ENCODE data around the gene IGF1R.

Gene IGF1R

GRCh38 chr15:98673133-98673532, 24.8 kb downstream of the IGF1R start:
- DNase-seq = no peak

GRCh38 chr15:98674336-98674735, 26.0 kb downstream of the IGF1R start:
- DNase-seq = no peak

GRCh38 chr15:98676586-98677270, 28.4 kb downstream of the IGF1R start:
- no peak for DNase-seq

GRCh38 chr15:98677345-98678059, 29.2 kb downstream of the IGF1R start:
- DNase-seq = no peak

DNA sequence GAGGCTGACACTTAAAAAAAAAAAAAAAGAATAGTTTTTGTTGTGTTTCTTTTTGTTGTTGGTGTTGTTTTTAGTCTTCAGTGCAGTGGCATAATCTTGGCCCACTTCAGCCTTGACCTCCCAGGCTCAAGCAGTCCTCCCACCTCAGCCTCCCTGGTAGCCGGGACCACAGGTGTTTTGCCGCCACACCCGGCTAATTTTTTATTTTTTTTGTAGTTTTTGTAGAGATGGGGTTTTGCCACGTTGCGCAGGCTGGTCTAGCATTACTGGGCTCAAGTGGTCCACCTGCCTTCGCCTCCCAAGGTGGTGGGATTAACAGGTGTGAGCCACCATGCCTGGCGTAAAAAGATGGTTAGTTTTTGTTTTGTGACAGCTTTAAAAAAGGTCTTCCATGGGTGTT, 30.1 kb downstream of the IGF1R start:
- DNase-seq = no peak

DNA sequence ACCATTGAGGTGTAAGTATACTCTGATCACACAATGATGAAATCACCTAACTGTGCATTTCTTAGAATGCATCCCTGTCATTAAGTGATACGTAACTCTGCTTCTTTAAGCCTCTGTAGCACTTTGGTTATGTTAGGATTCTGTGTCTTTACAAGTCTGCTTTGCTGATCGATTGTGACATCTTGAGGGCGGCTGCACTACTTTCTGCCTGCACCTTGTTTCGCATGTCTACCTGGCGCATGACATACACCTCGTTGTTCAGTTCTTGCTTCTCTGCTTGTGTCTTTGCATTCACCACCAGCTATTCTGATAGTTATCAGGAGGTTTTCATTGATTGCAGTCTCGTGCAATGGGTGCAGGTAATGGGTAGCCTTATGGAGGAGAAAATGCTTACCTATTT, 32.7 kb downstream of the IGF1R start:
- no peak for DNase-seq

DNA sequence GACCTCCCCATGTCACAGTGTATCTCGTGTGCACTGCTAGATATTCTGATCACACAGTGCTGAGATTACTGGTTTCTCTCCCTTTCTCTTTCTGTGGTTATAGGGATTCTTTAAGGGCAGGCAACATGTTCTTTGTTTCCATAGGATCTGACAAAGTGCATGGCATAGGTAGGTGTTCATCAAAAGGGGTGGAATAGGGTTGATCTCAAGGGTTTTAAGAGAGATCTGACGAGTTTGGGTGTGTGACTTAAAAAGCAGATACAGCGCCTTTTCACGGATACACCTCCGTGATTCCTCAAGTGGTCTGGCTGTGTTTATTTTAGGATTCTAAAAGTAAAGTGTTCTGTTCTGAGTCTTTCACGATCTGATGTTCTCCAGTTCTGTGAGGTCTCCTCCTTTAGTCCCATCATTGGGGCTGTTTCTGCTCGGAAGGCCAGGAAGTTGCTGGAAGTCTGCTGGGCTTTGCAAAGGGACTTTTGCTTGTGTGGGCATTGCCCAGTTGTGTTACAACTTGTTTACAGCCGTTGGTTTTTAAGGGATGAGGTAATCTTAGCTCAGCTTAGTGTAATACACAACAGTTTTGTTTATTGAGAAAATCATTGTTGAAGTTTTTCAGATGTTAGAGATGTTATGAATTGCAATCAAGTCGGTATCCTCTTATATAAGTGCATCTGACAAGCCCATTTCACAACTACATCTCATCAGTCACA, 34.8 kb downstream of the IGF1R start:
- DNase-seq = peak in 2 of 4 experiments; percentile 5 to 13

GRCh38 chr15:98683831-98684230, 35.5 kb downstream of the IGF1R start:
- DNase-seq = no peak

- DNase-seq = no peak
Measured at GRCh38 chr15:98684436-98684835, 36.1 kb downstream of the IGF1R start.

GRCh38 chr15:98684995-98685525, 36.7 kb downstream of the IGF1R start:
- peak in 2 of 4 experiments; percentile 11 to 14 for DNase-seq

GRCh38 chr15:98686983-98687382, 38.6 kb downstream of the IGF1R start:
- DNase-seq = no peak

GRCh38 chr15:98689431-98689861, 41.1 kb downstream of the IGF1R start:
- DNase-seq = no peak

DNA sequence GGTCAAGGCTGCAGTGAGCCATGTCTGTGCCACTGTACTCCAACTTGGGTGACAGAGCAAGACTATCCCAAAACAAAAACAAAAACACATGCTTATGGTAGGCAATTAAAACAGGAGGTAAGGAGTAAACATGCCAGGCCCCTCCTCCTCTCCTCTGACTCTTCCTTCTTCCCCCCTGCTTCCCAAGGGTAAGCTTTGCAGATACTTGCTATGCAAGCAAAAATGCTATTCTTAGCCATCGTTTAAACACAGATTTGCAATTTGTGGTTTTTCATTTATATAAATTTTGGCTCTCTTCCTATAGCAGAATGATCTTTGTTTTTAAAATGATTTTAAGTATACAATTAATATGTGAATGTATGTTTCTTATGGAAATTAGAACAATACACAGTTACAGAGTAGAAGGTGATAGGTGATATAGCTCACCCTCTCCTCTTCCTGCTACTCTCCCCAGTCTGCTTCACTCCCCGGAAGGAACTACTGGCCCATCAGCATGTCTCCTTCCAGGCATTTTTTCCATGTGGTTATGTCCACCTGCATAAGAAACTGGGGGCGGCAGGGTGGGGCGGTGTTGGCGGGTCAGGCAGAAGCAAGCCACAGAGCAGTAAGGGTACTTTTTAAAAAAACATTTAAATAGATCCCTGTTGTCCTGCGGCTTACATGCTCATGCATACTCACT, 42.1 kb downstream of the IGF1R start:
- no peak for DNase-seq

- DNase-seq = no peak
Measured at GRCh38 chr15:98692213-98692612, 43.9 kb downstream of the IGF1R start.

DNA sequence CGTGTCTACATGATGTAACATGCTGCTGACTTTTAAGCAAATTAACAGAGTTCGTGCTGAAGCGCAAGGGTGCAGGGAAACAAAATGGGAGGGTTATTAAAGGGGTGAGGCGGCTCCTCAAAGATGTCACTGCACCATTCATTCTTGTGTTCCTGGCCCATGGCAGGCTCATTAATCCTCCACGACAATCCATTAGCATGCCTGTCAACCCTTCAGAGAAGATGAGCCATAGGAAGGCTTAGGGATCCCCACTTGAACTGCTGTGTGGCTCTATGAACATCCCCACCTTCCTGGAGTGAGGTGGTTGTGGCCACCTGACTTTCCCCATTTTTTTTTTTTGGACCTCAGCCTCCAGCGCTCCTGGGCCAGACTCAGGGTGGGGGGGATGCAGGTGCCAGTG, 45.8 kb downstream of the IGF1R start:
- DNase-seq = no peak

DNA sequence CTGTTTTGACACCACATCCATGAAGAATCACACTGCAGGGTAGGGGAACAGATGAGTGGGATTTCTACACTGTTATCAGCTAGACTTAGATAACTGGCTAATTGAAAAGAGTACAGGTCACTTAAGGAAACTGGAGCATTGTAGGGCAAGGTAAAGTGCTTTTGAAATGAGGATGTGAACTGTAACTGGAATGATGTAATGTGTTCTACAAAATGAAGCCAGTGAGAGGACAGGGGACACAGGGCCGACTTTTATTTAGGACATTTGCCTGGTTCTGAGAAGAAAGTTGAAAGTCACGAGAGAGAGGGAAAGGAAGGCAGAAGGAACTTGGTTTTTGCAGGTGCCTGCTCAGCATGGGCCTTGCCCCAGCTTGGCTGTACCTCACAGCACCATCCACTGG, 50.5 kb downstream of the IGF1R start:
- no peak for DNase-seq

DNA sequence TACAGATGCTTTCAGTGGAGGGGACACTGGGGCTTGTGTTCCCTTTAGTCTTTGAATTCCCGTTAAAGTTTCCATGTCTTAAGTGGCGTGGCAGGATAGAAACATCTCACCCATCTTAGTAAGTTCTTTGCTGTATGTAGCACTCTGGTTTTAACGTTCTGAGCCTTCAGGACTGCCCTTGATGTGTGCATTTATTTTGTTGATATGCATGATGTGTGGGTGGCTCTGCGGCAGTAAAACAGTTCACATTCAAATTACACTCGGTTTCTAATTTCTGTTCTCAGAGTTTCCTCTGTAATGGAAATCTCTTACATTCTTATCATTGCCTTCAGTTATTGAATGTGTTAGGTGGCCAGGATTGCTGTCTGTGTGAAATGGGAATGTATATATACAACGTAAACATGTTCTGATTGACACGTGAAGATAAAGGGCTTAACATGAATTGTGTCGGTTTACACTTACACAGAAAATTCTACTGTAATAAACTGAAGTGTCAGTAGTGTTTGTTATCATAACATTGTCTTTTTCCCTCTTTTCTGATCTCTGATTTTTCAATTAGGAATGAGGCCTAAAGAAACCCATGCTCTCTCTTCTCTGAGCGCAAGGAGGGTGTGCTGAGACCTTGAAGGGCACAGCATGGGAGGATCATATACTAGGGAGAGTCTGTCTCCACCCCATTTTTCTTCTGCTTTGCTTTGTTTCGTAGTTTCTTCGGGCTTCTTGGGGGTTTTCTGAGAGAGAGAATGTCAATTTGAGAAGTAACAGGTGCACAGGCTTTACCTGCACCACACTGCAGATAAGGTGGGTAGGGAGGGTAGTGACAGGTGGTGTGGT, 51.5 kb downstream of the IGF1R start:
- DNase-seq = no peak

DNA sequence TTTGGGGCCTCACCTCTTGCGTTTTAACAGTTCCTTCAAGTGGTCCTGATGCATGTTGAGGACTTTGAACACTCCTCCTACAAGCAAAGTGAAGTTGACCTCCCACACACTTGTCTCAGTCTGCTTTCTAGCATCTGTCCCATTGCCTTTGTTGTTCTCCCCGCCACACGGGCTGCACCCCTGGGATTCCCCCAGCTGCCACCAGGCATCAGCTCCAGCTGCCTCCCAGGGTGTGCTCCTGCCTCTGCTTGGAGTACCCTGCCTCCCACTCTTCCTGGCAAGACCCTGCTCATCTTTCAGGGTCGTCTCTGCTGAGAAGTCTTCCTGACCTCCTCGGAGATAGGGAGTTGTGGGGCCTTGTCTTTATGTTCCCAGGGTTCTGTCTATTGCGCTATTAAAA, 52.2 kb downstream of the IGF1R start:
- DNase-seq = no peak

DNA sequence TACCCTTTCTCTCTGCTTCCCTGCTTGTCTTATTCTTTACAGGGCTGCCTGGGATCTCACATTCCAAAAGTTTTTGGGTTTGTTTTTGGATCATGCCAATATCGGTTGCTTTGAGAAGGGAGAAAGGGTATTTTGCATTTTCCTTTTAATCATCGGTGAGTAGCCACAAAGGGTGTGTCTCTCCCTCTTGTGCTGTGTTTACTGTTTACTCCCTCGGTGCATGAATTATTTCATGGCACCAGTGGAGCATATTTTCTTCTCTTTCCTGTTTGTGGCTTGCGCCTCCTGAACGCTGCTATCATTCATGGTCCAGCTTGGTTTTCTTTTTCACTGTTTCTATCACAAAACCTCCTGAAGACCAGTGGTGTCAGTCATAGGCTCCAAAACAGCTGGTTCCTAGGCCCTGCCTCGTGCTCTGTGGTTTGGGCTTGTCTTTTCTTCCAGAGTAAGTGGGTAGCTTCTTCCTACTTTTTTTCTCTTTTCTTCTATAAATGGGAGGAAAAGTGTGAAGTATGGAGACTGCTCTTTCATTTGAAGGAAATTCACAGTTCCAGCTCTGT, 54.9 kb downstream of the IGF1R start:
- peak; percentile 8 to 38 (median 28) for DNase-seq

GRCh38 chr15:98705070-98705469, 56.7 kb downstream of the IGF1R start:
- DNase-seq = no peak

DNA sequence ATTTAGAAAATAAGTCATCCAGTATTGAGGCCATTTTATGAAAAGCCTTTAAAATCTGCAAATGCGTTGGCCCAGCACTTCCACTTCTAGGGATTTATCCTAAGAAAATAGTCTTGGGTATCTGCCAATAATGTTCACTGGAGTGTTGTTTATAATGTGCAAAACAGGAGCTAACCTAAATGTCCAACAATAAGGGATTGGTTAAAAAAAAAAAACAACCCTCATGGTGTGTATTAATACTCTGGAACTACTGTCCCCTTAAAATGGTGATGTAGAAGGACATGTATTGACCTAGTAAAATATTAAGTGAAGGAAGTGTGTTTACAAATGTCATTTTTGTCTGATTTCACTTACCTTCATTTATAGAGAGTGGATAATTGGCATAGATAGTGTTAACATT, 58.0 kb downstream of the IGF1R start:
- no peak for DNase-seq

DNA sequence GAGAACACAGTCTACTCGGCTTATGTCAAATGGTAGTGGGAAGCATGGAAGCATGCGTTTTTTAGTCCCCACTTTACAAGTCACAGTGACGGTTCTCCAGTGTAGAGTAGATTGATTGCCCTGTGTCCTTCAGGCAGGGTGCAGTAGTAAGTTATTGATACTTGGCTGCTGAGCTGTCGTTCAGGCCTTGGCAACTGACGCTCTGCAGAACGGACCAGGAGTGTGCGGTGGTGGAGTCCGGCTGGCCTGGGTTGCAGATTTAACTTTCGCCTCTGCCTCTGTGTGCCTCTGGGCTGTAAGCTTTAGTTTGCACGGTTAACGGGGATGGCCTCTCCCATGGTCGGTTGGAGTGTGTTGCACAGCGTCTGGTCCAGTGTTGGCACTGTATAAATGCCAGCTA, 58.6 kb downstream of the IGF1R start:
- no peak for DNase-seq
